Gastrocnemius medialis (tissue), 4 donors: ENCODE data around the gene MYB.
"Not testable (repeated sequence)": the region's sequence is repeated elsewhere in the genome, so short reads cannot be mapped to it uniquely, and the experiment has no call there.

ENCODE experiments used
- CTCF ChIP-seq, 5 experiments: fragments of 450-650 bp in 3 of 5; fragments of 200-600 bp in 2 of 5; sonication (generic) in 2 of 5; IDR thresholded peaks in 4 of 5; conservative IDR thresholded peaks in 1 of 5; 1 replicate in 4 of 5; 2 replicates in 1 of 5; pipeline ENCODE4 v1.5.1; 2016 to 2019; ENCODE audit warnings: antibody characterized with exemption in 5 of 5, mild to moderate bottlenecking in 3 of 5, moderate library complexity in 3 of 5
- POLR2A ChIP-seq, 2 donors: fragments of 450-650 bp; IDR thresholded peaks; one replicate each; pipeline ENCODE4 v1.6.1; 2017; ENCODE audit warnings: antibody characterized with exemption in 2 of 2, mild to moderate bottlenecking in 2 of 2, moderate library complexity in 2 of 2

- not testable (repeated sequence) for TF ChIP-seq POLR2A (IDR thresholded peaks at IDR 0.05); CTCF (IDR thresholded peaks at IDR 0.05 in 4 of 5, conservative IDR thresholded peaks at IDR 0.05 in 1 of 5)
Observed at GRCh38 chr6:135154125-135154524, 27.0 kb upstream of the MYB start.
